ENCODE data around the gene SH3BGR.

SH3BGR gene

DNA sequence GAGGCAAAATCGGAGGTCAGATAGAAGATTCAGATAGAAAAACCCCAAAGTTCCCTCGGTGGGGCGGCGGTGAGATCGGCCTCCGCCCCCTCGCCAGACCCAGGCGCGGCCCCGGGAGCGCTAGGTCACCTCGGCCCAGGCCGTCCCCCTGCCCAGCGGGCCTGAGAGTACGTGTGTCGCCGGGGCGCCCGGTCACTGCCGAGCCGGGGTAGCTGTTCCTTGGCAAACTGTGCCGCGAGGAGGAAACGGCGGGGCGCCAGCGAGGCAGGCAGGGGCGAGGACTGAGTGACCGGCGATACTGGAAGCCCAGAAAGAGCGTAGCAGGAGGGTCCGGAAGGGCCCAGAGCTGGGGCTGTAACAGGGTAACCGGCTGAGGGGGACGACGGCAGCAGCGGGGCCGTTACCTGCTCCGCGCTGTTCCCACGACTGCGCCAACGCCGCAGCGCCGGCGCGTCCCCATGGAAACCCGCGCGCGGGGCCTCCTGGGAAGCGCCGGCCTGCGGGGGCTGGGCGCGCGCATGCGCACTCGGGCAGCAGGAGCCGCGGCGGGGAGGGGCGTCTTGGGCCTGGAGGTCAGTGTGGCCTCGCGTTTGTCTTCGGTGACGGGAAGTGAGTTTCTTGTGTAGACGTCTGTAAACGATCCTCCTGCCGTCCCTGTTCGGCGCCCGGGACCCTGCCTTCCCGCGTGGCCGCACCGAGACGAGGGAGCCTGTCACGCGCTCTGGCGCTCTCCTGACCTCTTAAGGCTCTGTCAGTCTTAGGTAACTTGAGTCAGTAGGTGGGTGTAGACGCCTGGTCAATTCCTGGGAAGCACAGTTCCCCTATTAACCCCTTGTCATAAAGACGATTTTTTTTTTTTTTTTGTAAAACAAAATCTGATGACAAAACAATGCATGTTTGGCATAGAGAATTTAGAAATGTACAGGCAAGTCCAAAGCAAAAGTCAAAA, 6.2 kb upstream of the SH3BGR start, which contains the start of gene LCA5L:
LCA5L (minus strand) TSS at position 458 of the 949 bp plus-strand sequence. CDS start 17,285 bp downstream, outside the sequence.
- TF ChIP-seq, protein P1, sequence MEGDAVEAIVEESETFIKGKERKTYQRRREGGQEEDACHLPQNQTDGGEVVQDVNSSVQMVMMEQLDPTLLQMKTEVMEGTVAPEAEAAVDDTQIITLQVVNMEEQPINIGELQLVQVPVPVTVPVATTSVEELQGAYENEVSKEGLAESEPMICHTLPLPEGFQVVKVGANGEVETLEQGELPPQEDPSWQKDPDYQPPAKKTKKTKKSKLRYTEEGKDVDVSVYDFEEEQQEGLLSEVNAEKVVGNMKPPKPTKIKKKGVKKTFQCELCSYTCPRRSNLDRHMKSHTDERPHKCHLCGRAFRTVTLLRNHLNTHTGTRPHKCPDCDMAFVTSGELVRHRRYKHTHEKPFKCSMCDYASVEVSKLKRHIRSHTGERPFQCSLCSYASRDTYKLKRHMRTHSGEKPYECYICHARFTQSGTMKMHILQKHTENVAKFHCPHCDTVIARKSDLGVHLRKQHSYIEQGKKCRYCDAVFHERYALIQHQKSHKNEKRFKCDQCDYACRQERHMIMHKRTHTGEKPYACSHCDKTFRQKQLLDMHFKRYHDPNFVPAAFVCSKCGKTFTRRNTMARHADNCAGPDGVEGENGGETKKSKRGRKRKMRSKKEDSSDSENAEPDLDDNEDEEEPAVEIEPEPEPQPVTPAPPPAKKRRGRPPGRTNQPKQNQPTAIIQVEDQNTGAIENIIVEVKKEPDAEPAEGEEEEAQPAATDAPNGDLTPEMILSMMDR (conservative IDR thresholded peaks at IDR 0.05; ENCODE audit: low read depth): 0 out of 2 replicates have a peak, but pooled peaks have one; percentile 8
- CTCF ChIA-PET: interaction anchor here (0.6 to 0.7 kb wide), 2 partner anchors 20 to 260 kb away, joined by 3 read pairs; no protein-coding TSS in a partner anchor
- peak within 1 kb of the TSS; percentile 76 for H3K27ac ChIP-seq
- POLR2A ChIA-PET (ENCODE audit: low non-redundant PET): no interaction called here
- DNase-seq (ENCODE audit: low spot score): peak; percentile 96

DNA sequence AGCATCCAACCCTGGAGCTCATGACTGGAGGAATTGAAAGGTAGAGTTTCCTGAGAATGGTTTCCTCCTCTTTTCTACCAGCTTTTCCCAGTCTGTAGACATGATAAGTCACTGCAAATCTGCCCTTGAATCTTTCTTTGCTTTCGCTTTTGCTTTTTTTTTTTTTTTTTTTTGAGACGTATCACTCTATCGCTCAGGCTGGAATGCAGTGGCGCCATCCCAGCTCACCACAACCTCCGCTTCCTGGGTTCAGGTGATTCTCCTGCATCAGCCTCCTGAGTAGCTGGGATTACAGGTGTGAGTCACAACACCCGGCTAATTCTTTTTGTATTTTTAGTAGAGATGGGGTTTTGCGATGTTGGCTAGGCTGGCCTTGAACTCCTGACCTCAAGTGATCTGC, 4.5 kb upstream of the SH3BGR start:
- ChIA-PET POLR2A (ENCODE audit: low non-redundant PET) (interaction anchor here (0.7 kb wide), 1 partner anchor 1801 kb away, joined by 7 read pairs; no protein-coding TSS in a partner anchor), CTCF (interaction anchor here (0.6 kb wide), 2 partner anchors 58 to 244 kb away, joined by 3 read pairs; no protein-coding TSS in a partner anchor)
- no peak for DNase-seq (ENCODE audit: low spot score)
- H3K27ac ChIP-seq: no peak overlapping the region
- TF ChIP-seq, protein P1 (conservative IDR thresholded peaks at IDR 0.05; ENCODE audit: low read depth): no peak

DNA sequence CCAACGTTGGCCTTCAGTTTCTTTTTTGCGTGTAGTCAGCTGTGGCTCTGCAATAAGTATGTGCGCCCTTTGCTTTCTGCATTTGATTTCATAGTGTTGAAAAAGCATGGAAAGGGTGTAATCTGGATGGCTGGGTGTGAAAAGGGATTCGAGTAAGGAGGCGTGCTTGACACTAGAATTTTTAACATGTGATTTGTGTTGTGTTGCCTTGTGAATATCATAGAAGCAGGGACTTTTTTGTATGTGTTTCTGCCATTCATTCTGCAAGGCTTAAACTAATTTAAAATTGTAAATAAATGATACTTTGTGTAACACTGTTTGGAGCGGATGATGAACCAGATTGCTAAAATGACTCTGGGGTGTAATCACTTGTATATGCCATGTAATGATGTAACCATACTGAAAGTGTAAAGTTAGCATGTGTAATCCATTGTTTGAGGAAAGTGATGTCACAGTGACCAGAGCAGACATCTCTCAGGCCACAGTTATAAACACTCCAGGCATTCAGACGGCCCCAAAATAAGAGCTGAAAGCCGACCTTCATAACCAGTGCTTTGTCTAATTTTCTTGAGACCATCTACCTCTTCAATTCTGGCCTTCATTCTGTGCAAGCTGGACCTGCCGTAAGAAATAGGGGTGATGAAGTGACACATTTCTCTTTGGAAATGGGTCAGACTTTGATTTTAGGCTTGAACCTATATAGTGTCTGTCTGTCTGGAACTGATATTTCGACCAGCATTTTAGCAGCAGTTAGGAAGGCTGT, 618 bp downstream of the SH3BGR start:
- no peak overlapping the region for H3K27ac ChIP-seq
- TF ChIP-seq, protein P1 (conservative IDR thresholded peaks at IDR 0.05; ENCODE audit: low read depth): no peak
- POLR2A ChIA-PET (ENCODE audit: low non-redundant PET): no interaction called here
- DNase-seq (ENCODE audit: low spot score): no peak
- CTCF ChIA-PET: no interaction called here

DNA sequence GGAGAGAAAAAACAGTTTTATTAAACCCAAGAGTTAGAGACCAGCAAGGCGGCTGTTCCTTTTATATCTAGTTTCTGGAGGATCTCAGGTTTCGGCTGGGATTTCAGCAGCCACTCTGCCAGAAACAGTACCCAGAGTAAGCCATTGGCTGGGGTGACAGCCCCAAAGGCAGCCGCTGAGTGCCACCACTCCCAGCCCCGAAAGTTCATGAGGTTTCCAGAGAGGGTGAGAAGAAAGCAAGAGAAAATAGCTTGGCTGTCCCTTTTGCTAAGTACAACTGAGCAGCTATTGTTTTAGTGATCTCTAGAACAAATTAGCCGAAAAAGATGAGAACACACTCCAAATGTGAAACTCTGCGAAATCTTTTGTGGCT, 1.2 kb downstream of the SH3BGR start:
- no peak for DNase-seq (ENCODE audit: low spot score)
- CTCF ChIA-PET: no interaction called here
- POLR2A ChIA-PET (ENCODE audit: low non-redundant PET): no interaction called here
- no peak overlapping the region for H3K27ac ChIP-seq
- TF ChIP-seq, protein P1 (conservative IDR thresholded peaks at IDR 0.05; ENCODE audit: low read depth): no peak

DNA sequence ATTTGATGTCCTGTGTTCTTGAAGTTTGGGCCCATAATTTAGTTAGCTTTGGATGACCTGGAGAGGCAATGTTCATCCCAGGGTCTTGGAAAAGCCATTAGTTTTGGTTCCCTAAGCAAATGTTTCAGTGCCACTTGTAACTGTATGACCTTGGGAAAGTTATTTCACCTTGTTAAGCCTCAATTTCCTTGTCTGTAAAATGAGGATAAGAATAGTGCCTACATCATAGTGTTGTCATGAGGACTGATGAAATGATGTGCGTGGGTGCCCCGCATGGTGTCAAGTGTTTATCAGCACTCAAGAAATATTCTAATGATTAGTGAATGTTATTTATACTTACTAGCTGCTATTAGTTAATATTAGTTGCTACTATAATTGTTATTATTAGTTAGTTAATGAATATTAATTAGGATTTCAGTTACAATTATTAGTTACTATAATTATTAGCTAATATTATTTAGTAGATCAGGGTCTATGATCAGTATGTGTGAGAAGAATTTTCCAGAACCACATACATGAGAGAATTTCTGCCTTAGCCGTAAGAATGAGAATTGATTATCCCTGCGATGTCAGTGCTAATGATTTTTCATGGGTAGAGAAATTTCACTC, 1.9 kb downstream of the SH3BGR start:
- CTCF ChIA-PET: interaction anchor here (0.7 kb wide), 1 partner anchor 74 kb away, joined by 3 read pairs; no protein-coding TSS in a partner anchor
- no peak for DNase-seq (ENCODE audit: low spot score)
- no peak overlapping the region for H3K27ac ChIP-seq
- TF ChIP-seq, protein P1 (conservative IDR thresholded peaks at IDR 0.05; ENCODE audit: low read depth): no peak
- POLR2A ChIA-PET (ENCODE audit: low non-redundant PET): no interaction called here
